Nephron (organoid): ENCODE data around the gene FCHSD2.
"Not testable (repeated sequence)": the region's sequence is repeated elsewhere in the genome, so short reads cannot be mapped to it uniquely, and the experiment has no call there.

ENCODE experiments used
- H3K27ac Mint-ChIP-seq, 3 experiments: 2 replicates each; pipeline ENCODE4 v1.8.0; 2020; ENCODE audit warnings: mixed read lengths in 3 of 3, mild to moderate bottlenecking in 2 of 3, moderate library complexity in 1 of 3
- H3K27me3 Mint-ChIP-seq: 2 replicates; pipeline ENCODE4 v1.8.0; 2021; ENCODE audit warnings: low read depth, mild to moderate bottlenecking, moderate library complexity, mixed read lengths
- H3K36me3 Mint-ChIP-seq: 2 replicates; pipeline ENCODE4 v1.8.0; 2020; ENCODE audit warnings: low read depth, mixed read lengths
- H3K4me1 Mint-ChIP-seq: 2 replicates; pipeline ENCODE4 v1.8.0; 2020; ENCODE audit warnings: mixed read lengths
- H3K4me3 Mint-ChIP-seq, 3 experiments: 2 replicates each; pipeline ENCODE4 v1.8.0; 2020; ENCODE audit warnings: mild to moderate bottlenecking in 3 of 3, mixed read lengths in 3 of 3, moderate library complexity in 2 of 3
- H3K9me3 Mint-ChIP-seq: 2 replicates; pipeline ENCODE4 v1.8.0; 2020; ENCODE audit warnings: mixed read lengths
- CTCF ChIP-seq, 3 experiments: fragments of 200-600 bp; sonication (generic); IDR thresholded peaks; one replicate each; pipeline ENCODE4 v1.5.0; 2021; ENCODE audit warnings: antibody characterized with exemption in 3 of 3; ENCODE audit not compliant: unreplicated experiment in 3 of 3

FCHSD2 gene

GRCh38 chr11:73140213-73141030 lies 1.7 kb downstream of the FCHSD2 start:
- peaks cover 3% of the 10 kb centered on the region for H3K27me3 Mint-ChIP-seq
- no peaks in the 10 kb centered on the region for H3K9me3 Mint-ChIP-seq
- H3K27ac Mint-ChIP-seq, result peak overlapping the region; percentile 91 to 99 (median 95)
- H3K4me1 Mint-ChIP-seq, result peaks cover 61% of the 10 kb centered on the region
- peaks cover 15% of the 10 kb centered on the region for H3K36me3 Mint-ChIP-seq
- TF ChIP-seq CTCF (IDR thresholded peaks at IDR 0.05; ENCODE audit: unreplicated experiment in 3 of 3), result no peak
- peak overlapping the region; percentile 98 to 100 (median 100) for H3K4me3 Mint-ChIP-seq

DNA sequence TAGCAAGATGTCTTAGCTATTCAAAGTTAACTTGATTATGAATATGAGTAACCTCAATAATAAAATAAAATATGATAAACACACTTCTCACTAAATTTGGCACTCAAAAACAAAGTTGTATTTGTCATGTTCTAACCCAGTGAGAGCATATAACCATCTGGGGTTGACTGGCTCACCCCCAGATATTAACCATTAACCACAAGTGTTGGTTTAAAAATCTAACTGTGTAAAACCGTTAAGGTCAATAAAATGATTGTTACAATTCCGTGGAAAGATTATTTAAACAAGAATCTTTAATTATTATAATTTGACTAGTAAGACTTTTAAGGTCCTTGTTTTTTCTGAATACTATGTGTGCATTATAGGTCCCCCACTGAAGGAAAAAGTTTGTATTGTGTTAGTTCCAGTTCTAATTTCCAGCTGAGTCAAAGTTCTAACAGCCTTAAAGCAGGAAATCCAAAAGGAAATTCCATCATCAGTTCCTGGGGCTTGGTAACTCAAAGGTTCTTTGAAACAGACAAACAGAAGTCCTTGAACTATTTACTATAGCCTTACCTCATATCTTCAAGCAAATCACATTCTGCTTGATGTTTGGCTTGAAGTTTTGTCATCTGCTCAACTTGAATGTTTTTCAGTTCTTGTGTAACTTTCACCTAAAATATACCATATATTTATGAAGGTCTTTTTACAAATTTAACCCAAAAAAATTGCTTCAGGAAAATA lies 2.5 kb downstream of the FCHSD2 start:
- Mint-ChIP-seq H3K4me1 (peaks cover 57% of the 10 kb centered on the region), H3K4me3 (peak overlapping the region; percentile 98 to 100 (median 100)), H3K9me3 (no peaks in the 10 kb centered on the region), H3K27ac (peak overlapping the region; percentile 76 to 95 (median 91)), H3K36me3 (peaks cover 19% of the 10 kb centered on the region), H3K27me3 (peaks cover 3% of the 10 kb centered on the region)
- TF ChIP-seq CTCF (IDR thresholded peaks at IDR 0.05; ENCODE audit: unreplicated experiment in 3 of 3), result no peak

GRCh38 chr11:73137944-73138274 lies 4.2 kb downstream of the FCHSD2 start:
- Mint-ChIP-seq H3K27ac (peak overlapping the region; percentile 3 to 15 (median 6)), H3K27me3 (peaks cover 2% of the 10 kb centered on the region), H3K9me3 (no peaks in the 10 kb centered on the region), H3K4me1 (peaks cover 46% of the 10 kb centered on the region), H3K4me3 (peak overlapping the region; percentile 5 to 44 (median 26)), H3K36me3 (peaks cover 36% of the 10 kb centered on the region)
- TF ChIP-seq CTCF (IDR thresholded peaks at IDR 0.05; ENCODE audit: unreplicated experiment in 3 of 3), result no peak

GRCh38 chr11:73137262-73137943 lies 4.7 kb downstream of the FCHSD2 start:
- no peaks in the 10 kb centered on the region for H3K9me3 Mint-ChIP-seq
- no peaks in the 10 kb centered on the region for H3K27me3 Mint-ChIP-seq
- peaks cover 43% of the 10 kb centered on the region for H3K4me1 Mint-ChIP-seq
- peak in 1 of 3 experiments; percentile 10 for TF ChIP-seq CTCF (IDR thresholded peaks at IDR 0.05; ENCODE audit: unreplicated experiment in 3 of 3)
- H3K36me3 Mint-ChIP-seq, result peaks cover 37% of the 10 kb centered on the region
- H3K27ac Mint-ChIP-seq, result peak overlapping the region; percentile 3 to 15 (median 6)
- peak overlapping the region; percentile 5 to 44 (median 26) for H3K4me3 Mint-ChIP-seq

- H3K4me3 Mint-ChIP-seq, H3K9me3 Mint-ChIP-seq, H3K27ac Mint-ChIP-seq, H3K27me3 Mint-ChIP-seq: not testable (repeated sequence)
- H3K4me1 Mint-ChIP-seq, result peaks cover 43% of the 10 kb centered on the region
- H3K36me3 Mint-ChIP-seq, result peaks cover 43% of the 10 kb centered on the region
Measured at GRCh38 chr11:73136722-73137121, 5.4 kb downstream of the FCHSD2 start.
